ENCODE measurements around the gene PTHLH. TPM values are rescaled to one million over a fixed set of nuclear protein-coding genes. Genes with fewer than 3 reads are reported as not detected.

The PTHLH gene
- total RNA-seq (2014; rRNA removed; shearing (Covaris generic)) (not detected in 2 replicates), polyA plus RNA-seq (2016; fragmentation: Nextera tagmentation; extraction: Ambion mirVana) (not detected in 2 replicates)
- long read RNA-seq, result 0 reads

GRCh38 chr12:27972721-27973120 is at the start of gene PTHLH:
TSS of gene PTHLH (minus strand) at chr12:27972733. CDS start at chr12:27969494, 3,239 bp downstream.
- Mint-ChIP-seq H3K9me3 (no peaks in the 10 kb centered on the region), H3K4me3 (peak within 1 kb of the TSS; percentile 74), H3K27ac (no peak within 1 kb of the TSS), H3K4me1 (peaks cover 54% of the 10 kb centered on the region), H3K36me3 (ENCODE audit: low read depth) (peaks cover 3% of the 10 kb centered on the region; the same call in 1 of the 3 replicates), H3K27me3 (ENCODE audit: insufficient read depth, low read depth, poor library complexity) (peaks cover 95% of the 10 kb centered on the region)
- H3K27me3 ChIP-seq (ENCODE audit: insufficient read depth), result peaks cover 98% of the 10 kb centered on the region
- H3K79me2 ChIP-seq (replicated peaks; ENCODE audit: insufficient read depth), result no peaks in the 10 kb centered on the region
- peaks cover 60% of the 10 kb centered on the region for H3K4me1 ChIP-seq (ENCODE audit: insufficient read depth)
- peak within 1 kb of the TSS; percentile 88 for H3K4me2 ChIP-seq
- H3K4me3 ChIP-seq, result peak within 1 kb of the TSS; percentile 60
- DNase-seq (ENCODE audit: low spot score) (no peak), ATAC-seq (no peak)
- 0 out of 2 replicates have a peak, but pooled peaks cover 5% of the 10 kb centered on the region for H4K20me1 ChIP-seq (replicated peaks; ENCODE audit: insufficient read depth)
- H3K9me2 ChIP-seq (ENCODE audit: insufficient read depth), result no peaks in the 10 kb centered on the region
- no peak within 1 kb of the TSS for H3K27ac ChIP-seq (ENCODE audit: low read depth)
- TF ChIP-seq STAT1 (IDR thresholded peaks at IDR 0.05; ENCODE audit: unreplicated experiment), result no peak
- TF ChIP-seq JUNB (IDR thresholded peaks at IDR 0.05; ENCODE audit: unreplicated experiment), result no peak
- no peak for TF ChIP-seq EZH2 (IDR thresholded peaks at IDR 0.05; ENCODE audit: low read depth, unreplicated experiment)
- TF ChIP-seq ZNF114 (CRISPR knock-in tag; IDR thresholded peaks at IDR 0.05), result no peak
- no peak for TF ChIP-seq CREB1 (CRISPR knock-in tag; IDR thresholded peaks at IDR 0.05; ENCODE audit: low read depth)
- H3F3A ChIP-seq (replicated peaks; ENCODE audit: low read depth), result peaks cover 12% of the 10 kb centered on the region
- no peak within 1 kb of the TSS for H2AFZ ChIP-seq
- H3K36me3 ChIP-seq (ENCODE audit: insufficient read depth), result no peaks in the 10 kb centered on the region

GRCh38 chr12:28021704-28022103 is 49.2 kb upstream of the PTHLH start:
- no peak for DNase-seq (ENCODE audit: low spot score)
- no peak for TF ChIP-seq ZNF114 (CRISPR knock-in tag; IDR thresholded peaks at IDR 0.05)
- TF ChIP-seq, protein P1, sequence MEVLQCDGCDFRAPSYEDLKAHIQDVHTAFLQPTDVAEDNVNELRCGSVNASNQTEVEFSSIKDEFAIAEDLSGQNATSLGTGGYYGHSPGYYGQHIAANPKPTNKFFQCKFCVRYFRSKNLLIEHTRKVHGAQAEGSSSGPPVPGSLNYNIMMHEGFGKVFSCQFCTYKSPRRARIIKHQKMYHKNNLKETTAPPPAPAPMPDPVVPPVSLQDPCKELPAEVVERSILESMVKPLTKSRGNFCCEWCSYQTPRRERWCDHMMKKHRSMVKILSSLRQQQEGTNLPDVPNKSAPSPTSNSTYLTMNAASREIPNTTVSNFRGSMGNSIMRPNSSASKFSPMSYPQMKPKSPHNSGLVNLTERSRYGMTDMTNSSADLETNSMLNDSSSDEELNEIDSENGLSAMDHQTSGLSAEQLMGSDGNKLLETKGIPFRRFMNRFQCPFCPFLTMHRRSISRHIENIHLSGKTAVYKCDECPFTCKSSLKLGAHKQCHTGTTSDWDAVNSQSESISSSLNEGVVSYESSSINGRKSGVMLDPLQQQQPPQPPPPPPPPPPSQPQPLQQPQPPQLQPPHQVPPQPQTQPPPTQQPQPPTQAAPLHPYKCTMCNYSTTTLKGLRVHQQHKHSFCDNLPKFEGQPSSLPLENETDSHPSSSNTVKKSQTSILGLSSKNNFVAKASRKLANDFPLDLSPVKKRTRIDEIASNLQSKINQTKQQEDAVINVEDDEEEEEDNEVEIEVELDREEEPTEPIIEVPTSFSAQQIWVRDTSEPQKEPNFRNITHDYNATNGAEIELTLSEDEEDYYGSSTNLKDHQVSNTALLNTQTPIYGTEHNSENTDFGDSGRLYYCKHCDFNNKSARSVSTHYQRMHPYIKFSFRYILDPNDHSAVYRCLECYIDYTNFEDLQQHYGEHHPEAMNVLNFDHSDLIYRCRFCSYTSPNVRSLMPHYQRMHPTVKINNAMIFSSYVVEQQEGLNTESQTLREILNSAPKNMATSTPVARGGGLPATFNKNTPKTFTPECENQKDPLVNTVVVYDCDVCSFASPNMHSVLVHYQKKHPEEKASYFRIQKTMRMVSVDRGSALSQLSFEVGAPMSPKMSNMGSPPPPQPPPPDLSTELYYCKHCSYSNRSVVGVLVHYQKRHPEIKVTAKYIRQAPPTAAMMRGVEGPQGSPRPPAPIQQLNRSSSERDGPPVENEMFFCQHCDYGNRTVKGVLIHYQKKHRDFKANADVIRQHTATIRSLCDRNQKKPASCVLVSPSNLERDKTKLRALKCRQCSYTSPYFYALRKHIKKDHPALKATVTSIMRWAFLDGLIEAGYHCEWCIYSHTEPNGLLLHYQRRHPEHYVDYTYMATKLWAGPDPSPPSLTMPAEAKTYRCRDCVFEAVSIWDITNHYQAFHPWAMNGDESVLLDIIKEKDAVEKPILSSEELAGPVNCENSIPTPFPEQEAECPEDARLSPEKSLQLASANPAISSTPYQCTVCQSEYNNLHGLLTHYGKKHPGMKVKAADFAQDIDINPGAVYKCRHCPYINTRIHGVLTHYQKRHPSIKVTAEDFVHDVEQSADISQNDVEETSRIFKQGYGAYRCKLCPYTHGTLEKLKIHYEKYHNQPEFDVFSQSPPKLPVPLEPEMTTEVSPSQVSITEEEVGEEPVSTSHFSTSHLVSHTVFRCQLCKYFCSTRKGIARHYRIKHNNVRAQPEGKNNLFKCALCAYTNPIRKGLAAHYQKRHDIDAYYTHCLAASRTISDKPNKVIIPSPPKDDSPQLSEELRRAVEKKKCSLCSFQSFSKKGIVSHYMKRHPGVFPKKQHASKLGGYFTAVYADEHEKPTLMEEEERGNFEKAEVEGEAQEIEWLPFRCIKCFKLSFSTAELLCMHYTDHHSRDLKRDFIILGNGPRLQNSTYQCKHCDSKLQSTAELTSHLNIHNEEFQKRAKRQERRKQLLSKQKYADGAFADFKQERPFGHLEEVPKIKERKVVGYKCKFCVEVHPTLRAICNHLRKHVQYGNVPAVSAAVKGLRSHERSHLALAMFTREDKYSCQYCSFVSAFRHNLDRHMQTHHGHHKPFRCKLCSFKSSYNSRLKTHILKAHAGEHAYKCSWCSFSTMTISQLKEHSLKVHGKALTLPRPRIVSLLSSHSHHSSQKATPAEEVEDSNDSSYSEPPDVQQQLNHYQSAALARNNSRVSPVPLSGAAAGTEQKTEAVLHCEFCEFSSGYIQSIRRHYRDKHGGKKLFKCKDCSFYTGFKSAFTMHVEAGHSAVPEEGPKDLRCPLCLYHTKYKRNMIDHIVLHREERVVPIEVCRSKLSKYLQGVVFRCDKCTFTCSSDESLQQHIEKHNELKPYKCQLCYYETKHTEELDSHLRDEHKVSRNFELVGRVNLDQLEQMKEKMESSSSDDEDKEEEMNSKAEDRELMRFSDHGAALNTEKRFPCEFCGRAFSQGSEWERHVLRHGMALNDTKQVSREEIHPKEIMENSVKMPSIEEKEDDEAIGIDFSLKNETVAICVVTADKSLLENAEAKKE (CRISPR knock-in tag; IDR thresholded peaks at IDR 0.05), result no peak
- Mint-ChIP-seq H3K4me1 (no peaks in the 10 kb centered on the region), H3K27me3 (ENCODE audit: insufficient read depth, low read depth, poor library complexity) (no peaks in the 10 kb centered on the region), H3K36me3 (ENCODE audit: low read depth) (no peaks in the 10 kb centered on the region), H3K4me3 (no peak overlapping the region), H3K27ac (no peak overlapping the region), H3K9me3 (no peaks in the 10 kb centered on the region)
- Histone ChIP-seq H3K27ac (ENCODE audit: low read depth) (no peak overlapping the region), H2AFZ (no peak overlapping the region), H3K79me2 (replicated peaks; ENCODE audit: insufficient read depth) (no peaks in the 10 kb centered on the region), H4K20me1 (replicated peaks; ENCODE audit: insufficient read depth) (no peaks in the 10 kb centered on the region), H3K9me2 (ENCODE audit: insufficient read depth) (0 out of 2 replicates have a peak, but pooled peaks cover 8% of the 10 kb centered on the region), H3K4me1 (ENCODE audit: insufficient read depth) (no peaks in the 10 kb centered on the region), H3F3A (replicated peaks; ENCODE audit: low read depth) (no peaks in the 10 kb centered on the region), H3K4me2 (no peak overlapping the region), H3K36me3 (ENCODE audit: insufficient read depth) (no peaks in the 10 kb centered on the region), H3K4me3 (no peak overlapping the region), H3K27me3 (ENCODE audit: insufficient read depth) (no peaks in the 10 kb centered on the region)
- no peak for ATAC-seq

All from GM23338 (cell line).